Suprapubic skin (tissue), 4 donors: Measurements from ENCODE around the gene HEXD. TPM values are rescaled to one million over a fixed set of nuclear protein-coding genes. Genes with fewer than 3 reads are reported as not detected.

ENCODE experiments used
- DNase-seq, 2 donors: peaks; one replicate each; pipeline ENCODE4 v3.0.0-alpha.2; 2019; ENCODE audit warnings: low spot score in 2 of 2
- H3K27ac ChIP-seq: fragments of 200-600 bp; sonication (generic); one replicate; pipeline ENCODE4 v1.5.1; 2019
- H3K27me3 ChIP-seq: fragments of 200-600 bp; sonication (generic); one replicate; pipeline ENCODE4 v1.5.1; 2019
- H3K36me3 ChIP-seq: fragments of 200-600 bp; sonication (generic); one replicate; pipeline ENCODE4 v1.5.1; 2019
- H3K4me1 ChIP-seq: fragments of 200-600 bp; sonication (generic); one replicate; pipeline ENCODE4 v1.5.1; 2019
- H3K4me3 ChIP-seq: fragments of 200-600 bp; sonication (generic); one replicate; pipeline ENCODE4 v1.5.1; 2019; ENCODE audit warnings: mild to moderate bottlenecking
- H3K9me3 ChIP-seq: fragments of 200-600 bp; sonication (generic); one replicate; pipeline ENCODE4 v1.5.1; 2019
- EP300 ChIP-seq: sonication (generic); formaldehyde crosslinking; IDR thresholded peaks from one replicate; pipeline ENCODE4 v1.6.1; 2017; ENCODE audit warnings: antibody characterized with exemption
- POLR2A ChIP-seq, 2 donors: fragments of 450-650 bp; IDR thresholded peaks; one replicate each; pipeline ENCODE4 v1.6.1; 2017; ENCODE audit warnings: antibody characterized with exemption in 2 of 2, mild to moderate bottlenecking in 2 of 2, moderate library complexity in 2 of 2
- POLR2AphosphoS5 ChIP-seq, 3 donors: sonication (generic); formaldehyde crosslinking; IDR thresholded peaks; one replicate each; pipeline ENCODE4 v1.6.1; 2017; ENCODE audit warnings: antibody characterized with exemption in 3 of 3
- WGBS: methylation state at CpG from one replicate; pipeline ENCODE4 v1.1.5; 2018; 5-methylcytosine and 5-hydroxymethylcytosine counted together
- total RNA-seq, 4 donors: library from RNA; depleted of rRNA; stranded (reverse); fragments of >200 nt; gene quantifications; one replicate each; pipeline ENCODE4 v1.1.0, GENCODE V29; 2016
- TF ChIP-seq, protein P1 (sequence below), 2 donors: fragments of 200-600 bp in 1 of 2; fragments of 450-650 bp in 1 of 2; sonication (generic) in 1 of 2; IDR thresholded peaks; one replicate each; pipeline ENCODE4 v1.5.1; 2016 to 2019; ENCODE audit warnings: antibody characterized with exemption in 2 of 2, mild to moderate bottlenecking in 1 of 2, moderate library complexity in 1 of 2

HEXD gene
- total RNA-seq, 4 donors from 2014 or later: 28.1 to 84.6 (median 33.4) TPM

DNA sequence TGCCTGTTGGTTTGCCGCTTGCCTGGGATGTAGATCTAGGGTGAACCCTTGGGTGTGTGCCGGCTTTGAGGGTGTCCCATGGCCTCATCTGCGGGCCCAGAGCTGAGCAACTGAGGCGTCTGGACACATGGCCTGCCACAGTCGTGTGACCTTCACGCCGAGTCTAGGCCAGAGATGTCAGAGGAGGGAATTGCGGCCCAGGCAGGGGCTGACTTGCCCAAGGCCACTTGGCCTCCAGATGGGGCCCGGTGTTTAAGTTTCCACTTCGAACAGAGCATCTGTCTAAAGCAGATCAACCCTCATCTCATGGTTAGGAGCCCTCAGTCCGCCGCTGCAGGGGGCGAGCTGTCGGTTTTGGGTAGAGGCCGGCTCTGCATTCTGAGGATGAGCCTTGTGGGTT is 73.4 kb downstream of the HEXD start:
- DNase-seq: no peak
- H3K36me3 ChIP-seq: peaks cover 21% of the 10 kb centered on the region
- WGBS: 95% methylated on average over 10 of the region's 15 CpGs
- H3K4me3 ChIP-seq: no peak overlapping the region
- no peaks in the 10 kb centered on the region for H3K9me3 ChIP-seq
- no peak overlapping the region for H3K27ac ChIP-seq
- H3K4me1 ChIP-seq: peaks cover 41% of the 10 kb centered on the region
- no peaks in the 10 kb centered on the region for H3K27me3 ChIP-seq
- no peak for TF ChIP-seq POLR2AphosphoS5 (IDR thresholded peaks at IDR 0.05)
- TF ChIP-seq, protein P1, sequence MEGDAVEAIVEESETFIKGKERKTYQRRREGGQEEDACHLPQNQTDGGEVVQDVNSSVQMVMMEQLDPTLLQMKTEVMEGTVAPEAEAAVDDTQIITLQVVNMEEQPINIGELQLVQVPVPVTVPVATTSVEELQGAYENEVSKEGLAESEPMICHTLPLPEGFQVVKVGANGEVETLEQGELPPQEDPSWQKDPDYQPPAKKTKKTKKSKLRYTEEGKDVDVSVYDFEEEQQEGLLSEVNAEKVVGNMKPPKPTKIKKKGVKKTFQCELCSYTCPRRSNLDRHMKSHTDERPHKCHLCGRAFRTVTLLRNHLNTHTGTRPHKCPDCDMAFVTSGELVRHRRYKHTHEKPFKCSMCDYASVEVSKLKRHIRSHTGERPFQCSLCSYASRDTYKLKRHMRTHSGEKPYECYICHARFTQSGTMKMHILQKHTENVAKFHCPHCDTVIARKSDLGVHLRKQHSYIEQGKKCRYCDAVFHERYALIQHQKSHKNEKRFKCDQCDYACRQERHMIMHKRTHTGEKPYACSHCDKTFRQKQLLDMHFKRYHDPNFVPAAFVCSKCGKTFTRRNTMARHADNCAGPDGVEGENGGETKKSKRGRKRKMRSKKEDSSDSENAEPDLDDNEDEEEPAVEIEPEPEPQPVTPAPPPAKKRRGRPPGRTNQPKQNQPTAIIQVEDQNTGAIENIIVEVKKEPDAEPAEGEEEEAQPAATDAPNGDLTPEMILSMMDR (IDR thresholded peaks at IDR 0.05): no peak
- TF ChIP-seq EP300: no peak
- no peak for TF ChIP-seq POLR2A (IDR thresholded peaks at IDR 0.05)

Other genes starting within 250 kb of the HEXD start
- gene CCDC57, start 205.5 kb upstream of the HEXD start, total RNA-seq: 10 to 100 TPM; 16.1 to 29.8 (median 20.3) TPM
- gene SLC16A3, start 189.3 kb upstream of the HEXD start, total RNA-seq: 1 to 10 TPM; 3.6 to 7.6 (median 4.5) TPM
- 100 to 1,000 TPM in 1 of 4 donors, 10 to 100 TPM in 3; 52.3 to 142 (median 58.8) TPM for gene CSNK1D, start 144.6 kb upstream of the HEXD start, total RNA-seq
- gene CD7, start 100.7 kb upstream of the HEXD start, total RNA-seq: 1 to 10 TPM in 3 of 4 donors, under 1 TPM in 1; 0.29 to 4.4 (median 1.6) TPM
- gene SECTM1, start 84.6 kb upstream of the HEXD start, total RNA-seq: 10 to 100 TPM in 3 of 4 donors, 1 to 10 TPM in 1; 9.5 to 37.8 (median 16.6) TPM
- gene TEX19, start 59.1 kb upstream of the HEXD start, total RNA-seq: not detected
- not detected for gene UTS2R, start 46.6 kb upstream of the HEXD start, total RNA-seq
- gene OGFOD3, start 239 bp downstream of the HEXD start, total RNA-seq: 10 to 100 TPM; 13.0 to 33.5 (median 20.0) TPM
- 10 to 100 TPM; 36.4 to 53.1 (median 45.6) TPM for gene CYBC1, start 32.4 kb downstream of the HEXD start, total RNA-seq
- gene NARF, start 40.4 kb downstream of the HEXD start, total RNA-seq: 100 to 1,000 TPM in 1 of 4 donors, 10 to 100 TPM in 3; 37.6 to 105 (median 44.7) TPM
- 10 to 100 TPM; 62.7 to 94.5 (median 78.4) TPM for gene FOXK2, start 101.4 kb downstream of the HEXD start, total RNA-seq
- gene WDR45B, start 230.1 kb downstream of the HEXD start, total RNA-seq: 10 to 100 TPM; 70.1 to 96.8 (median 90.0) TPM